HG02571 (cell line): ENCODE results near the gene NT5DC4.
"Not testable (repeated sequence)": the region's sequence is repeated elsewhere in the genome, so short reads cannot be mapped to it uniquely, and the experiment has no call there.

Experiments used
- ATAC-seq: cut with Tn5 transposase; IDR thresholded peaks from one replicate; pipeline ENCODE4 v1.9.1; 2021; ENCODE audit warnings: mild to moderate bottlenecking, moderate library complexity; ENCODE audit not compliant: unreplicated experiment

Gene NT5DC4

GRCh38 chr2:112699984-112700667 lies 20.7 kb upstream of the NT5DC4 start:
- no peak for ATAC-seq

- no peak for ATAC-seq
Measured at GRCh38 chr2:112701052-112701451, 19.8 kb upstream of the NT5DC4 start.

- no peak for ATAC-seq
Measured at GRCh38 chr2:112703684-112704083, 17.1 kb upstream of the NT5DC4 start.

GRCh38 chr2:112705575-112705974 lies 15.2 kb upstream of the NT5DC4 start:
- no peak for ATAC-seq

GRCh38 chr2:112706170-112706664 lies 14.6 kb upstream of the NT5DC4 start:
- no peak for ATAC-seq

GRCh38 chr2:112706947-112707346 lies 13.9 kb upstream of the NT5DC4 start:
- not testable (repeated sequence) for ATAC-seq

- no peak for ATAC-seq
Measured at GRCh38 chr2:112708968-112709367, 11.9 kb upstream of the NT5DC4 start.

- ATAC-seq = no peak
Measured at GRCh38 chr2:112709703-112710102, 11.1 kb upstream of the NT5DC4 start.

GRCh38 chr2:112710956-112711750 lies 9.7 kb upstream of the NT5DC4 start:
- ATAC-seq = no peak

- no peak for ATAC-seq
Measured at GRCh38 chr2:112712465-112712864, 8.4 kb upstream of the NT5DC4 start.

GRCh38 chr2:112712903-112713584 lies 7.8 kb upstream of the NT5DC4 start:
- ATAC-seq = no peak

- no peak for ATAC-seq
Measured at GRCh38 chr2:112713585-112713925, 7.3 kb upstream of the NT5DC4 start.

- ATAC-seq = no peak
Measured at GRCh38 chr2:112713926-112714325, 6.9 kb upstream of the NT5DC4 start.

- no peak for ATAC-seq
Measured at GRCh38 chr2:112714331-112714730, 6.5 kb upstream of the NT5DC4 start.

- ATAC-seq = no peak
Measured at GRCh38 chr2:112714836-112715631, 5.8 kb upstream of the NT5DC4 start.

- ATAC-seq = not testable (repeated sequence)
Measured at GRCh38 chr2:112716094-112716493, 4.7 kb upstream of the NT5DC4 start.

- not testable (repeated sequence) for ATAC-seq
Measured at GRCh38 chr2:112716826-112717352, 3.9 kb upstream of the NT5DC4 start.

GRCh38 chr2:112718863-112719370 lies 1.9 kb upstream of the NT5DC4 start:
- no peak for ATAC-seq

- ATAC-seq = no peak
Measured at GRCh38 chr2:112721819-112722522, 1.2 kb downstream of the NT5DC4 start.
